GM06990 (cell line): ENCODE measurements around the gene NCAPD3.

Experiments used
- DNase-seq: peaks from one replicate; pipeline ENCODE4 v3.0.0-alpha.2; 2011; ENCODE audit not compliant: insufficient read length; ENCODE audit errors: extremely low read depth
- H3K27me3 ChIP-seq: replicated peaks from 2 replicates; pipeline ENCODE4 v1.6.0; 2011; ENCODE audit warnings: low read length; ENCODE audit not compliant: control insufficient read depth, insufficient read depth
- H3K36me3 ChIP-seq: 2 replicates; pipeline ENCODE4 v1.5.1; 2011; ENCODE audit warnings: low read length; ENCODE audit not compliant: control insufficient read depth, insufficient read depth
- H3K4me3 ChIP-seq: replicated peaks from 2 replicates; pipeline ENCODE4 v1.5.1; 2011; ENCODE audit warnings: low read depth, mild to moderate bottlenecking, control low read depth, low read length
- TF ChIP-seq, protein P1 (sequence below): IDR thresholded peaks from 2 replicates; pipeline ENCODE4 v1.5.1; 2011; ENCODE audit warnings: low read length, control low read depth, mild to moderate bottlenecking, inconsistent platforms; ENCODE audit not compliant: insufficient read depth, poor library complexity, severe bottlenecking

Gene NCAPD3, protein sequence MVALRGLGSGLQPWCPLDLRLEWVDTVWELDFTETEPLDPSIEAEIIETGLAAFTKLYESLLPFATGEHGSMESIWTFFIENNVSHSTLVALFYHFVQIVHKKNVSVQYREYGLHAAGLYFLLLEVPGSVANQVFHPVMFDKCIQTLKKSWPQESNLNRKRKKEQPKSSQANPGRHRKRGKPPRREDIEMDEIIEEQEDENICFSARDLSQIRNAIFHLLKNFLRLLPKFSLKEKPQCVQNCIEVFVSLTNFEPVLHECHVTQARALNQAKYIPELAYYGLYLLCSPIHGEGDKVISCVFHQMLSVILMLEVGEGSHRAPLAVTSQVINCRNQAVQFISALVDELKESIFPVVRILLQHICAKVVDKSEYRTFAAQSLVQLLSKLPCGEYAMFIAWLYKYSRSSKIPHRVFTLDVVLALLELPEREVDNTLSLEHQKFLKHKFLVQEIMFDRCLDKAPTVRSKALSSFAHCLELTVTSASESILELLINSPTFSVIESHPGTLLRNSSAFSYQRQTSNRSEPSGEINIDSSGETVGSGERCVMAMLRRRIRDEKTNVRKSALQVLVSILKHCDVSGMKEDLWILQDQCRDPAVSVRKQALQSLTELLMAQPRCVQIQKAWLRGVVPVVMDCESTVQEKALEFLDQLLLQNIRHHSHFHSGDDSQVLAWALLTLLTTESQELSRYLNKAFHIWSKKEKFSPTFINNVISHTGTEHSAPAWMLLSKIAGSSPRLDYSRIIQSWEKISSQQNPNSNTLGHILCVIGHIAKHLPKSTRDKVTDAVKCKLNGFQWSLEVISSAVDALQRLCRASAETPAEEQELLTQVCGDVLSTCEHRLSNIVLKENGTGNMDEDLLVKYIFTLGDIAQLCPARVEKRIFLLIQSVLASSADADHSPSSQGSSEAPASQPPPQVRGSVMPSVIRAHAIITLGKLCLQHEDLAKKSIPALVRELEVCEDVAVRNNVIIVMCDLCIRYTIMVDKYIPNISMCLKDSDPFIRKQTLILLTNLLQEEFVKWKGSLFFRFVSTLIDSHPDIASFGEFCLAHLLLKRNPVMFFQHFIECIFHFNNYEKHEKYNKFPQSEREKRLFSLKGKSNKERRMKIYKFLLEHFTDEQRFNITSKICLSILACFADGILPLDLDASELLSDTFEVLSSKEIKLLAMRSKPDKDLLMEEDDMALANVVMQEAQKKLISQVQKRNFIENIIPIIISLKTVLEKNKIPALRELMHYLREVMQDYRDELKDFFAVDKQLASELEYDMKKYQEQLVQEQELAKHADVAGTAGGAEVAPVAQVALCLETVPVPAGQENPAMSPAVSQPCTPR (N-terminal part only)

DNA sequence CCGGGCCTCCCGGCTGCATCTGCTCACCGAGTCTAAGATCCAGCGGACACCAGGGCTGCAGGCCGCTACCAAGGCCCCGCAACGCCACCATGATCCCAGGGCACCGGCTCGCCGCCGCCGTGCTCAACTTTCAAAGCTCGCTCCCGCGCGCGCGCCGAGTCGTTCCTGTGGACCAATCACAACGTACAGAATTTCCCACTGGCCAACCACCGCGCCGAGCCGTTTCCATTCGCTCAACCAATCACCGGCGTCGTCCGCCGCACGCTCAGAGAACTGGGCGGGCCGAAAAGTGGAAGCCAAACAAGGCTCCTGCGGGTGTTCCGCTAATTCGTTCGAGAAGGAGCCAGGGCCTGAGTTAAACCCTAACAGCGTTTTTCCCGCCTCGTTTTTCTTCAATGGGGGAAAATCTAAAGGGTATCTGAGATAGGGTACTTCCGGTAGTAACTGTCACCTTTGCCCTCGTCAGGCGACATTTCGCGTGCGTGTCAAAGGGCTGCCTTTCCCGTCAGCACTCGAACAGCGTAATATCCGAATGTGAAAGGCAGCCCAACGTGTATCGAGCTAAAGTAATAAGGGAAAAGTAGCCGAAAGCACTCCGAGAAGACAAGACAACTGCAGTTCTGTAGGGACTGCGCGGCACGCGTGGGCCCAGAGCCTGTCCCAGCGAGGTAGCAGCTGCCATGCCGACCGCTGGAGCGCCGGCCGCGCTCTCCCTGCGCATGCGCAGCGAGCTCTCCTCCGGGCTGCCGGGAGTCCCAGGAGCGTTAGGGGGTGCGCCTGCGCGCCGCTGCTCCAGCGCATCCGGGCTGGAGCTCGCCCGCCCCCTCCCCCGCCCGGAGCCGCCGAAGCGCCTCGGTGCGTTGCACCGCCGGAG lies at the start of gene NCAPD3, which contains the start of gene VPS26B:
Gene NCAPD3, minus strand, starts transcription at position 132 of the 874 bp plus-strand sequence. Its CDS starts 41 bp downstream, at position 91.
Gene VPS26B, plus strand, starts transcription at position 836 of the 874 bp plus-strand sequence. CDS start 452 bp downstream, outside the sequence.
- DNase-seq: peak; percentile 97
- TF ChIP-seq, protein P1, sequence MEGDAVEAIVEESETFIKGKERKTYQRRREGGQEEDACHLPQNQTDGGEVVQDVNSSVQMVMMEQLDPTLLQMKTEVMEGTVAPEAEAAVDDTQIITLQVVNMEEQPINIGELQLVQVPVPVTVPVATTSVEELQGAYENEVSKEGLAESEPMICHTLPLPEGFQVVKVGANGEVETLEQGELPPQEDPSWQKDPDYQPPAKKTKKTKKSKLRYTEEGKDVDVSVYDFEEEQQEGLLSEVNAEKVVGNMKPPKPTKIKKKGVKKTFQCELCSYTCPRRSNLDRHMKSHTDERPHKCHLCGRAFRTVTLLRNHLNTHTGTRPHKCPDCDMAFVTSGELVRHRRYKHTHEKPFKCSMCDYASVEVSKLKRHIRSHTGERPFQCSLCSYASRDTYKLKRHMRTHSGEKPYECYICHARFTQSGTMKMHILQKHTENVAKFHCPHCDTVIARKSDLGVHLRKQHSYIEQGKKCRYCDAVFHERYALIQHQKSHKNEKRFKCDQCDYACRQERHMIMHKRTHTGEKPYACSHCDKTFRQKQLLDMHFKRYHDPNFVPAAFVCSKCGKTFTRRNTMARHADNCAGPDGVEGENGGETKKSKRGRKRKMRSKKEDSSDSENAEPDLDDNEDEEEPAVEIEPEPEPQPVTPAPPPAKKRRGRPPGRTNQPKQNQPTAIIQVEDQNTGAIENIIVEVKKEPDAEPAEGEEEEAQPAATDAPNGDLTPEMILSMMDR: no peak
- peaks cover 2% of the 10 kb centered on the region for H3K36me3 ChIP-seq
- no peaks in the 10 kb centered on the region for H3K27me3 ChIP-seq
- H3K4me3 ChIP-seq: peak within 1 kb of the TSS; percentile 63

DNA sequence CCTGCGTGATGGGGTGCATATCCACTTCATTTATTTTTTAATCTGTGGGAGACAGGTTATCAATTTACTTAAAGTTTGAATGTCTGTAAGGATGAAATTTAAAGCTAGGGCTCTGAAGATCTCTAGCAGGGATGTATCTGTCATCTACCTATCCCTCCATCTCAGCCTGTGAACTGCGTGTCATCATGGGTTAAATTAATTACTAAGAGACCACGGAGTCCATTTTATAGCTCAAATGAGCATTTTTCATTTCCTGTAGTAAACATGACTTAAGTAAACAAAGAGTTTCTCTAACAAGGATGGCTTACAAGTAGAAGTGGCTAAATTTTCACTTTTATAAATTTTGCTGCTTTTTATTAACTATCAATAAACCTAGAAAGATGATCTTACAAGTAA lies 49.5 kb upstream of the NCAPD3 start:
- TF ChIP-seq, protein P1: no peak
- no peak overlapping the region for H3K4me3 ChIP-seq
- no peak for DNase-seq
- H3K36me3 ChIP-seq: no peaks in the 10 kb centered on the region
- no peaks in the 10 kb centered on the region; the same call in 1 of the 2 replicates for H3K27me3 ChIP-seq

DNA sequence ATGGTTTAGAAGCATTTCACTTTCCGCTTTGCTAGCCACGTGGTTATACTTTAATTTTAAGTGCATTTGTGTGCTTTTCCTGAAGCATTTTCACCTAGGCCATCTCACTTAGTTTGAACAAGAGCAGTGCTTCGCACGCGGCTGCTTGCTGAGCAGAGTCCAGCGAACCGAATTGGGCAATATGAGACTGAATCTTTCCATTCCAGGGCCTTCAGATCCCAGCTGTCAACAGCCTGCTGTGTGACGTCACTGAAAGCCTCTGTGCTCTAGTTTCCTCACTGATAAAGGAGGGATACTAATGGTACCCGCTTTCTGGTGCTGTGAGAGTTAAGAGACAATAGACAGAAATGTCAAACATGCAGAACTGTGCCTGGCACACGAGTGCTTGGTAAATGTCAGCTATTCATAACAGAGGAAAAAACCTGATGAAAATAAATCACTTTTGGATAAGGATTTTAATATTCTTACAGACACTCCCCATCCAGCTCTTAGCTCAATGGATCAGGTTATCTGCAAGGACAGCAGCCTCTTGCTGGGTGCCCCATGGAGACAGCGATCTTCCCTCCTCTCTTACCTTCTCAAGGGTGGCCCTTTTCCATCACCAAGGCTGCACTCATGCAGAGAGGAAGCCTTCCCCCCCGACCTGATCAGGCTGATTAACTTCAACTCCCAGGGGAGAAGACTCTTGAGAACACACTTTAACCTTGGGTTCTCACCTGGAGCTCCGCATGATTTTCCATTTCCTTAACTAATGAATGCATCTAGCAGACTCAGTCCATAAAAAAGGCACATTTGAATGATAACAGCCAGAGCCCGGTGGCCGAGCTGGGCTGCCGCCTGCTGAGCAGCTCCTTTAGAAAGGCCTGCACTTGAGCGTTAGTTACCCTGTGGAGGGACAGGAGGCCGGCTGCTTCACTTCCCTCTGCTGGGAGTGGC lies 48.9 kb upstream of the NCAPD3 start:
- TF ChIP-seq, protein P1: no peak
- DNase-seq: no peak
- Histone ChIP-seq H3K4me3 (no peak overlapping the region), H3K36me3 (no peaks in the 10 kb centered on the region), H3K27me3 (no peaks in the 10 kb centered on the region; the same call in 1 of the 2 replicates)

DNA sequence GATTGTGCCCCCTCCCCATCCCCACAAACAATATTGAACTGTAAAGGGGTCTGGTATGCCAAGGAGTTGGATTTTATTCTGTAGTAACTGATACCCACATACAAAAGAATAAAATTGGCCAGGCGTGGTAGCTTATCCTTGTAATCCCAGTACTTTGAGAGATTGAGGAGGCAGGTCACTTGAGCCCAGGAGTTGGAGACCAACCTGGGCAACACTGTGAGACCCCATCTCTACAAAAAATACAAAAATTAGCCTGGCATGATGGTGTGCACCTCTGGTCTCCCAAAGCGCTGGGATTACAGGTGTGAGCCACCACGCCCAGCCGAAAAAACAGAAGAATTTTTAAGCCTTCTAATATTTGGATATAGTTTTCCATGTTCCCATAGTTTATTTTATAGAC lies 48.2 kb upstream of the NCAPD3 start:
- TF ChIP-seq, protein P1: no peak
- Histone ChIP-seq H3K36me3 (no peaks in the 10 kb centered on the region), H3K4me3 (no peak overlapping the region), H3K27me3 (no peaks in the 10 kb centered on the region; the same call in 1 of the 2 replicates)
- DNase-seq: no peak
